Measurements from ENCODE around the gene GDPD3. TPM values are rescaled to one million over a fixed set of nuclear protein-coding genes. Genes with fewer than 3 reads are reported as not detected.

The GDPD3 gene
- total and polyA plus RNA-seq, 2 of the 13 experiments (the other 11 are each of a cell fraction or from before 2014, with no cell fraction given) = 18.7 to 20.6 TPM

- TF ChIP-seq KDM5B (CRISPR knock-in tag; IDR thresholded peaks at IDR 0.05; ENCODE audit: borderline replicate concordance) = peak; percentile 62; the same call in 1 of the 2 replicates
- TF ChIP-seq HIVEP1 (CRISPR knock-in tag; IDR thresholded peaks at IDR 0.05) = peak; percentile 47; the same call in 1 of the 2 replicates
- TF ChIP-seq RARA (CRISPR knock-in tag; IDR thresholded peaks at IDR 0.05) = 0 out of 2 replicates have a peak, but pooled peaks have one; percentile 27
- peak; percentile 78 for TF ChIP-seq ZSCAN25 (CRISPR knock-in tag; IDR thresholded peaks at IDR 0.05)
- TF ChIP-seq U2AF2 (IDR thresholded peaks at IDR 0.05; ENCODE audit: low read depth, low read length) = no peak
- TF ChIP-seq ZNF143 (CRISPR knock-in tag; IDR thresholded peaks at IDR 0.05) = 0 out of 2 replicates have a peak, but pooled peaks have one; percentile 15
- TF ChIP-seq EED (CRISPR knock-in tag; IDR thresholded peaks at IDR 0.05) = 0 out of 2 replicates have a peak, but pooled peaks have one; percentile 19
- TF ChIP-seq MAZ (IDR thresholded peaks at IDR 0.05; ENCODE audit: borderline replicate concordance, low read depth, low read length) = no peak
- peak; percentile 28; the same call in 1 of the 2 replicates for TF ChIP-seq MAZ (CRISPR knock-in tag; IDR thresholded peaks at IDR 0.05; ENCODE audit: low read depth)
- TF ChIP-seq ZSCAN29 (CRISPR knock-in tag; conservative IDR thresholded peaks at IDR 0.05) = no peak
- no peak for TF ChIP-seq RAD51 (IDR thresholded peaks at IDR 0.05; ENCODE audit: borderline replicate concordance)
- TF ChIP-seq MIER2 (CRISPR knock-in tag; IDR thresholded peaks at IDR 0.05) = no peak
- TF ChIP-seq SOX5 (CRISPR knock-in tag; IDR thresholded peaks at IDR 0.05; ENCODE audit: borderline replicate concordance) = 0 out of 2 replicates have a peak, but pooled peaks have one; percentile 15
- no peak for TF ChIP-seq ZNF564 (CRISPR knock-in tag; IDR thresholded peaks at IDR 0.05)
- peak; percentile 13; the same call in 1 of the 2 replicates for TF ChIP-seq ARID5B (CRISPR knock-in tag; IDR thresholded peaks at IDR 0.05)
- TF ChIP-seq HOXA7 (CRISPR knock-in tag; IDR thresholded peaks at IDR 0.05) = no peak
- 0 out of 2 replicates have a peak, but pooled peaks have one; percentile 45 for TF ChIP-seq IRF9 (CRISPR knock-in tag; IDR thresholded peaks at IDR 0.05; ENCODE audit: borderline replicate concordance)
- TF ChIP-seq KDM3A (CRISPR knock-in tag; IDR thresholded peaks at IDR 0.05; ENCODE audit: low read depth) = peak; percentile 53; the same call in 1 of the 2 replicates
- no peak for TF ChIP-seq ZIK1 (CRISPR knock-in tag; IDR thresholded peaks at IDR 0.05; ENCODE audit: borderline replicate concordance, low read depth)
- peak; percentile 46; the same call in 1 of the 2 replicates for TF ChIP-seq ZNF605 (CRISPR knock-in tag; IDR thresholded peaks at IDR 0.05)
- TF ChIP-seq NCOA2 (CRISPR knock-in tag; IDR thresholded peaks at IDR 0.05) = 0 out of 2 replicates have a peak, but pooled peaks have one; percentile 44
- TF ChIP-seq FOXO1 (CRISPR knock-in tag; IDR thresholded peaks at IDR 0.05) = peak; percentile 22; the same call in 1 of the 2 replicates
- no peak for TF ChIP-seq ZNF670 (CRISPR knock-in tag; IDR thresholded peaks at IDR 0.05; ENCODE audit: borderline replicate concordance)
- no peak for TF ChIP-seq KDM4B (CRISPR knock-in tag; IDR thresholded peaks at IDR 0.05)
- TF ChIP-seq ADNP (CRISPR knock-in tag; IDR thresholded peaks at IDR 0.05) = no peak
- no peak for TF ChIP-seq PCBP1 (IDR thresholded peaks at IDR 0.05; ENCODE audit: borderline replicate concordance, low read depth, low read length)
Measured at GRCh38 chr16:30142672-30143346, 29.5 kb upstream of the GDPD3 start (continued).

Measured in HepG2 (cell line).